Osteocyte (in vitro differentiated cells): ENCODE results near the gene HCRT. TPM values are rescaled to one million over a fixed set of nuclear protein-coding genes. Genes with fewer than 3 reads are reported as not detected.
A peak's percentile ranks its signal among the peaks of the same experiment; 100 is the strongest.

Experiments used
- DNase-seq: peaks from one replicate; pipeline ENCODE4 v3.0.0; 2021; ENCODE audit warnings: mixed read lengths; ENCODE audit not compliant: unreplicated experiment; ENCODE audit errors: extremely low spot score
- H3K27ac Mint-ChIP-seq: one replicate; pipeline ENCODE4 v1.8.0; 2021; ENCODE audit warnings: mild to moderate bottlenecking, mixed read lengths; ENCODE audit not compliant: unreplicated experiment
- H3K27me3 Mint-ChIP-seq: one replicate; pipeline ENCODE4 v1.8.0; 2021; ENCODE audit warnings: mixed read lengths; ENCODE audit not compliant: unreplicated experiment
- H3K36me3 Mint-ChIP-seq: one replicate; pipeline ENCODE4 v1.8.0; 2021; ENCODE audit warnings: mixed read lengths; ENCODE audit not compliant: unreplicated experiment
- H3K4me1 Mint-ChIP-seq: one replicate; pipeline ENCODE4 v1.8.0; 2021; ENCODE audit warnings: mixed read lengths; ENCODE audit not compliant: unreplicated experiment
- H3K4me3 Mint-ChIP-seq: one replicate; pipeline ENCODE4 v1.8.0; 2021; ENCODE audit warnings: mild to moderate bottlenecking, moderate library complexity, mixed read lengths; ENCODE audit not compliant: unreplicated experiment
- H3K9me3 Mint-ChIP-seq: one replicate; pipeline ENCODE4 v1.8.0; 2021; ENCODE audit warnings: mixed read lengths; ENCODE audit not compliant: unreplicated experiment
- CTCF ChIP-seq: fragments of 200-600 bp; sonication (generic); IDR thresholded peaks from 2 replicates; pipeline ENCODE4 v1.5.0; 2021; ENCODE audit warnings: antibody characterized with exemption, mild to moderate bottlenecking, moderate library complexity
- total RNA-seq: library from RNA; stranded (reverse); gene quantifications from 2 replicates; pipeline ENCODE4 v1.2.1, GENCODE V29; 2021

HCRT gene
- total RNA-seq, 1 donor from 2014 or later = not detected

DNA sequence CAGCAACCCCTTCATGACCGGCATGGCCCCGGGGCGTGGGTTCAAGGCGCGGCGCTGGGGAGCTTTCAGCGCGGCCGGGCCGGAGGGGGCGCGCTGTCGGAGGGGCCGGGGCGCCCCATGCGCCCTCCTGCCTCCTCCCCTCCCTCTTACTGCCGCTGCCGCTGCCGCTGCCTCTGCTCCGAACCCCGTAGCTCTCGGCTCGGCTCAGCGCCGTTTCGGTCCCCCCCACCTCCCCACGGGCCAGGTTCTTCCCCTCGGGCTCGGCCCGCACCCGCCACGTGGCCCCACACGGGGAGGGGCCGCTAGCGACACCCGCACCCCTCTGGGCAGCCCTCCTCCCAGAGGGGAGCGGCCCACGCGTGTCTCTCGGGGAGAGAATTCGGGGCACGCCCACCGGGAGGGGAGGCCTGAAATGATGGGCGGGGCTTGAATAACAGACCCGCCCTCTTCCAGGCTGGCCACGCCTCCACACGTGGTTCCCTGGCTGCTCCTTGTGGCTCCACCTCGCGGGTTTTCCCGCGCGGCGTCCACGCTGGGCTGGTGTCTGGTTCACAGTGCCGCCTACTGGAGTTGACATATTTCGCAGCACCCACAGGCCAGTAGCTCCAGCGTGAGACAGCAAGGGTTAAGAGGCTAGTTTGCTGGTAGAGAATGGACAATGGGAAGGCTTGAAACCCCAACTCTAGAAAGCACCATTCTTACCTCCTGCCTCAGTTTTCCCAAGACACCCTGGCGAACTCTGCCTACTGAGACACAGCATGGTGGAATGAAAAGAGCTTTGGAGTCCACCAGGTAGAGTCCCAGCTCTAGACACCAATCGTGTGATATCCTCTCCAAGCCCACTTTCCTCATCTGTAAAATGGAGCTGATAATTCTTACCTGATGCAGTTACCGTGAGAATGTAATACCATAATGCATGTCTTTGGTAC is 4.1 kb downstream of the HCRT start, which contains the start of gene KCNH4:
TSS of gene KCNH4 (minus strand) at position 221 of the 929 bp plus-strand sequence. CDS start at position 24, 197 bp downstream.
- H3K9me3 Mint-ChIP-seq = no peaks in the 10 kb centered on the region
- peak; percentile 40 for TF ChIP-seq CTCF
- no peaks in the 10 kb centered on the region for H3K36me3 Mint-ChIP-seq
- H3K27ac Mint-ChIP-seq = no peak within 1 kb of the TSS
- H3K4me3 Mint-ChIP-seq = no peak within 1 kb of the TSS
- no peak for DNase-seq
- peaks cover 44% of the 10 kb centered on the region for H3K27me3 Mint-ChIP-seq
- peaks cover 23% of the 10 kb centered on the region for H3K4me1 Mint-ChIP-seq

GRCh38 chr17:42180411-42180921 is 4.8 kb downstream of the HCRT start:
- Mint-ChIP-seq H3K27ac (no peak overlapping the region), H3K27me3 (peaks cover 49% of the 10 kb centered on the region), H3K4me3 (no peak overlapping the region), H3K4me1 (peaks cover 23% of the 10 kb centered on the region), H3K9me3 (no peaks in the 10 kb centered on the region), H3K36me3 (no peaks in the 10 kb centered on the region)
- no peak for TF ChIP-seq CTCF
- DNase-seq = no peak

- Mint-ChIP-seq H3K9me3 (no peaks in the 10 kb centered on the region), H3K27ac (no peak overlapping the region), H3K27me3 (peaks cover 54% of the 10 kb centered on the region), H3K36me3 (no peaks in the 10 kb centered on the region), H3K4me1 (peaks cover 23% of the 10 kb centered on the region), H3K4me3 (no peak overlapping the region)
- no peak for DNase-seq
- TF ChIP-seq CTCF = no peak
Measured at GRCh38 chr17:42179911-42180410, 5.3 kb downstream of the HCRT start.

- Mint-ChIP-seq H3K36me3 (no peaks in the 10 kb centered on the region), H3K9me3 (no peaks in the 10 kb centered on the region), H3K4me1 (peaks cover 20% of the 10 kb centered on the region), H3K27ac (no peak overlapping the region), H3K4me3 (no peak overlapping the region), H3K27me3 (peaks cover 59% of the 10 kb centered on the region)
- no peak for DNase-seq
- no peak for TF ChIP-seq CTCF
Measured at GRCh38 chr17:42179335-42179734, 5.9 kb downstream of the HCRT start.

DNA sequence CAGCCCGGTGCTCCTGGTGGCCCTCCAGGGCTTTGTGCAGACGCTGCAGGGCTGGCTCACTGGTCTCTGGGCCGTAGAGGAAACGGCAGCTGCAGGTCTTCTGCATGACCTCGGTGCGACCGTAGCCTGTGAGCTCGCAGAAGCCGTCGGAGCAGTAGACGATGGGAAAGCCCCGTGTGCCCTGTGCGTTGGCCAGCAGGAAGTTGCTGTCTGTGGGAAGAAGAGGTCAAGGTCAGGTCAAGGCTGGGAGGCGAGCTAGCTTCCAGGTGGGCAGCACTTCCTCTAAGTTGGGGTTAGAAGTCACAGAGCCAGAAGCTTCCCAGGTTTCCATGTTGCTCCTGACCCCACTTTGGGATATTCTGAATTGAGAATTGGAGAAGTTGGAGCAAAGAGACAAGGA is 6.4 kb downstream of the HCRT start:
- H3K4me3 Mint-ChIP-seq = no peak overlapping the region
- peaks cover 59% of the 10 kb centered on the region for H3K27me3 Mint-ChIP-seq
- H3K9me3 Mint-ChIP-seq = no peaks in the 10 kb centered on the region
- no peak for TF ChIP-seq CTCF
- peaks cover 20% of the 10 kb centered on the region for H3K4me1 Mint-ChIP-seq
- H3K27ac Mint-ChIP-seq = no peak overlapping the region
- no peaks in the 10 kb centered on the region for H3K36me3 Mint-ChIP-seq
- DNase-seq = no peak
